GM21447 (cell line): ENCODE measurements around the gene MIGA2.

Source experiments
- ATAC-seq: cut with Tn5 transposase; IDR thresholded peaks from one replicate; pipeline ENCODE4 v1.9.1; 2021; ENCODE audit not compliant: unreplicated experiment

The MIGA2 gene

DNA sequence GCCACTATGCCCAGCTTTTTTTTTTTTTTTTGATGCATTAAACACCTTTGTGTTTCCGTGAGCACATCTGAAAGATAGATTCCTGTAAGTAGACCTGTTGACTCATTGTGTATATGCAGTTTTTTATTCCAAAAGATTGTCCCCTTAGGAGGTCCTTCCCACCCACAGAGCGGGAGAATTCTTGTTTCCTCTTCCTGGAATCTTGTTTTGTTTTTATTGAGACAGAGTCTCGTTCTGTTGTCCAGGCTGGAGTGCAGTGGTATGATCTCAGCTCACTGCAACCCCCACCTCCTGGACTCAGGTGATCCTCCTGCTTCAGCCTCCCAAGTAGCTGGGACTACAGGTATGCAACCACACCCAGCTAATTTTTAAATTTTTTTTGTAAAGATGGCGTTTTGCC, 82.4 kb downstream of the MIGA2 start:
- no peak for ATAC-seq

DNA sequence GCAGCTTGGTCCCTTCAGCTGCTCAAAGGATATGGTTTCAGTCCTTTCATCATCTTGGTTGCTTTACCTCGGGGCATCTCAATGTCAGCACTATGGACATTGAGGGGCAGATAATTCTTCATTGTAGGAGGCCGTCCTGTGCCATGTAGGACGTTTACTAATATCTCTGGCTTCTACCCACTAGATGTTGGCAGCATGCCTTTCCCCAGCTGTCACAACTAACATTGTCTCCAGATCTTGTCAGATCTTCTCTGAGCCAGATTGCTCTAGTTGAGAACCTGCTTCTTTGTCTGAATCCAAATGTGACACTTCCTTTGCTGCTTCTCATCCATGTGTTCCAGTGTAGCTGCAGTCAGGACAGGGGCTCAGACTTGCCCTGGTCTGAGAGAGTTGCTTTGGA, 85.1 kb downstream of the MIGA2 start:
- ATAC-seq: no peak
